ENCODE results near the gene MUC12.

GRCh38 chr7:101017064-101017777 lies 47.9 kb downstream of the MUC12 start:
- TF ChIP-seq CTCF (IDR thresholded peaks at IDR 0.05): no peak
- peak in 1 of 2 donors; percentile 20 for TF ChIP-seq POLR2AphosphoS5 (IDR thresholded peaks at IDR 0.05)
- TF ChIP-seq POLR2A (IDR thresholded peaks at IDR 0.05; ENCODE audit: low read depth): no peak

Measured in esophagus muscularis mucosa (tissue), 3 donors.